ENCODE data around the gene CBFB.

DNA sequence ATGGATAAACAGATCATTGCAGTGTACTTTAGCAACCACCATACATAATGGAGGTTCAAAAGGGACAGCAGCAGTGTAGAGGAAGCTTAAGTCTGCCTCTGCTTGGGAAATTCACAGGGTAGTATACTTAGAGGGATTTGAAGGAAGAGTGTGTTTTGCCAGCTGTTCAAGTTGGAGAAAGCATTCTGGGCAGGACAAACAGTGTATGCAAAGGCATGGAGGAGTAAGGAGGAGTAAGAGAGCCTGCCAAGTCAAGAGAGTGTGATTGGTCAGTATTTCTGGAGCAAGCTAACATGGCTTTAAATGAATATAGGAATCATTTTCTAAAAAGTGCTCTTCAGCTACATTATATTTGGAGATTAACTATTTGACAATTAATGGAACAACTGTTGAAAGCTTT, 57.9 kb downstream of the CBFB start:
- TF ChIP-seq, protein P1, sequence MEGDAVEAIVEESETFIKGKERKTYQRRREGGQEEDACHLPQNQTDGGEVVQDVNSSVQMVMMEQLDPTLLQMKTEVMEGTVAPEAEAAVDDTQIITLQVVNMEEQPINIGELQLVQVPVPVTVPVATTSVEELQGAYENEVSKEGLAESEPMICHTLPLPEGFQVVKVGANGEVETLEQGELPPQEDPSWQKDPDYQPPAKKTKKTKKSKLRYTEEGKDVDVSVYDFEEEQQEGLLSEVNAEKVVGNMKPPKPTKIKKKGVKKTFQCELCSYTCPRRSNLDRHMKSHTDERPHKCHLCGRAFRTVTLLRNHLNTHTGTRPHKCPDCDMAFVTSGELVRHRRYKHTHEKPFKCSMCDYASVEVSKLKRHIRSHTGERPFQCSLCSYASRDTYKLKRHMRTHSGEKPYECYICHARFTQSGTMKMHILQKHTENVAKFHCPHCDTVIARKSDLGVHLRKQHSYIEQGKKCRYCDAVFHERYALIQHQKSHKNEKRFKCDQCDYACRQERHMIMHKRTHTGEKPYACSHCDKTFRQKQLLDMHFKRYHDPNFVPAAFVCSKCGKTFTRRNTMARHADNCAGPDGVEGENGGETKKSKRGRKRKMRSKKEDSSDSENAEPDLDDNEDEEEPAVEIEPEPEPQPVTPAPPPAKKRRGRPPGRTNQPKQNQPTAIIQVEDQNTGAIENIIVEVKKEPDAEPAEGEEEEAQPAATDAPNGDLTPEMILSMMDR (IDR thresholded peaks at IDR 0.05; ENCODE audit: borderline replicate concordance, extremely low read depth, low read length, poor library complexity, severe bottlenecking): no peak
- no peak for TF ChIP-seq EZH2 (IDR thresholded peaks at IDR 0.05; ENCODE audit: borderline replicate concordance, low read depth, low read length, severe bottlenecking)
